Activated CD4-positive, alpha-beta memory T cell treated with anti-CD3 and anti-CD28 coated beads for 36 hours (primary cell): ENCODE measurements around the gene LYPD8. TPM values are rescaled to one million over a fixed set of nuclear protein-coding genes. Genes with fewer than 3 reads are reported as not detected.

Experiments used
- CTCF ChIA-PET: fragments of 350-600 bp; sonication (Branson Sonifier 250); formaldehyde crosslinking; loops from one replicate; lab custom pipeline; 2021; ENCODE audit warnings: antibody characterized with exemption, inconsistent platforms; lab: Charles Lee
- POLR2A ChIA-PET: fragments of 350-600 bp; sonication (Branson Sonifier 250); formaldehyde crosslinking; loops from one replicate; lab custom pipeline; 2021; ENCODE audit warnings: antibody characterized with exemption; lab: Charles Lee
- DNase-seq: peaks from one replicate; pipeline ENCODE4 v3.0.0-alpha.2; 2020
- H3K27ac Mint-ChIP-seq: one replicate; pipeline ENCODE4 v1.8.0; 2021; ENCODE audit warnings: mixed read lengths
- H3K27me3 Mint-ChIP-seq: one replicate; pipeline ENCODE4 v1.8.0; 2021; ENCODE audit warnings: mixed read lengths
- H3K36me3 Mint-ChIP-seq: one replicate; pipeline ENCODE4 v1.8.0; 2021; ENCODE audit warnings: mixed read lengths
- H3K4me1 Mint-ChIP-seq: one replicate; pipeline ENCODE4 v1.8.0; 2021; ENCODE audit warnings: low read depth, mixed read lengths
- H3K4me3 Mint-ChIP-seq: one replicate; pipeline ENCODE4 v1.8.0; 2021; ENCODE audit warnings: mild to moderate bottlenecking, mixed read lengths
- H3K9me3 Mint-ChIP-seq: one replicate; pipeline ENCODE4 v1.8.0; 2021; ENCODE audit warnings: mixed read lengths
- intact Hi-C: fragments of 100-400 bp; cut with micrococcal nuclease; formaldehyde crosslinking; loops from one replicate; pipeline ENCODE4 v1.15.1; 2023
- total RNA-seq, 2 experiments: library from RNA; stranded (reverse); gene quantifications; one replicate each; pipeline ENCODE4 v1.2.3, GENCODE V29; 2021

The LYPD8 gene
- total RNA-seq, 2 experiments from 2014 or later: not detected

GRCh38 chr1:248691567-248692155, 63.9 kb downstream of the LYPD8 start:
- H3K4me1 Mint-ChIP-seq: peaks cover 3% of the 10 kb centered on the region
- H3K27ac Mint-ChIP-seq: no peak overlapping the region
- ChIA-PET POLR2A (no interaction called here), CTCF (no interaction called here)
- H3K36me3 Mint-ChIP-seq: no peaks in the 10 kb centered on the region
- H3K4me3 Mint-ChIP-seq: no peak overlapping the region
- no peak for DNase-seq
- intact Hi-C loops: no loop called here
- peaks cover 8% of the 10 kb centered on the region for H3K9me3 Mint-ChIP-seq
- H3K27me3 Mint-ChIP-seq: peaks cover 4% of the 10 kb centered on the region

Other genes with a start within 250 kb of the LYPD8 start
- gene OR2G6, start 247.7 kb downstream of the LYPD8 start, total RNA-seq: not detected
- not detected for gene OR2T29, start 193.0 kb downstream of the LYPD8 start, total RNA-seq
- gene OR2T34, start 181.0 kb downstream of the LYPD8 start, total RNA-seq: not detected
- gene OR2T10, start 158.1 kb downstream of the LYPD8 start, total RNA-seq: not detected
- gene OR2T11, start 120.7 kb downstream of the LYPD8 start, total RNA-seq: not detected
- gene OR2T35, start 110.5 kb downstream of the LYPD8 start, total RNA-seq: not detected
- gene OR2T27, start 100.2 kb downstream of the LYPD8 start, total RNA-seq: not detected
- gene OR14I1, start 53.0 kb downstream of the LYPD8 start, total RNA-seq: not detected
- gene SH3BP5L, start 70.2 kb upstream of the LYPD8 start, total RNA-seq: 10 to 100 TPM; 19.7 to 19.9 TPM
- 10 to 100 TPM; 50.3 to 51.4 TPM for gene ZNF672, start 82.5 kb upstream of the LYPD8 start, total RNA-seq
- 10 to 100 TPM; 60.4 to 65.9 TPM for gene ZNF692, start 103.3 kb upstream of the LYPD8 start, total RNA-seq
- gene PGBD2, start 150.5 kb upstream of the LYPD8 start, total RNA-seq: 1 to 10 TPM; 4.2 to 4.3 TPM